Vagina (tissue), 2 donors: ENCODE data around the gene SELE. TPM values are rescaled to one million over a fixed set of nuclear protein-coding genes. Genes with fewer than 3 reads are reported as not detected.
"Not testable (repeated sequence)": the region's sequence is repeated elsewhere in the genome, so short reads cannot be mapped to it uniquely, and the experiment has no call there.

Source experiments
- DNase-seq, 2 donors: peaks; one replicate each; pipeline ENCODE4 v3.0.0-alpha.2; 2017; ENCODE audit errors: extremely low spot score in 2 of 2
- H3K27ac ChIP-seq: fragments of 200-600 bp; sonication (generic); one replicate; pipeline ENCODE4 v1.5.1; 2019
- H3K27me3 ChIP-seq: fragments of 200-600 bp; sonication (generic); one replicate; pipeline ENCODE4 v1.5.1; 2019
- H3K36me3 ChIP-seq, 2 donors: fragments of 200-600 bp; sonication (generic); one replicate each; pipeline ENCODE4 v1.5.1; 2017 to 2019
- H3K4me1 ChIP-seq: fragments of 200-600 bp; sonication (generic); one replicate; pipeline ENCODE4 v1.5.1; 2019
- H3K4me3 ChIP-seq, 2 donors: fragments of 200-600 bp; sonication (generic); 1 replicate in 1 of 2; 2 replicates in 1 of 2; pipeline ENCODE4 v1.5.1; 2016 to 2019
- H3K9me3 ChIP-seq: fragments of 200-600 bp; sonication (generic); one replicate; pipeline ENCODE4 v1.5.1; 2019
- CTCF ChIP-seq, 3 experiments: fragments of 450-650 bp in 2 of 3; fragments of 200-600 bp in 1 of 3; sonication (generic) in 1 of 3; IDR thresholded peaks; one replicate each; pipeline ENCODE4 v1.5.1; 2017 to 2019; ENCODE audit warnings: antibody characterized with exemption in 3 of 3, mild to moderate bottlenecking in 2 of 3, moderate library complexity in 2 of 3
- POLR2A ChIP-seq, 2 donors: fragments of 450-650 bp; IDR thresholded peaks; one replicate each; pipeline ENCODE4 v1.6.1; 2017; ENCODE audit warnings: antibody characterized with exemption in 2 of 2, mild to moderate bottlenecking in 2 of 2, moderate library complexity in 2 of 2
- POLR2AphosphoS5 ChIP-seq, 2 donors: sonication (generic); formaldehyde crosslinking; IDR thresholded peaks; one replicate each; pipeline ENCODE4 v1.9.0; 2017; ENCODE audit warnings: antibody characterized with exemption in 2 of 2, mild to moderate bottlenecking in 2 of 2, low read depth in 1 of 2; ENCODE audit not compliant: insufficient read depth in 1 of 2
- intact Hi-C: fragments of 100-400 bp; cut with DNase I; formaldehyde crosslinking; loops from one replicate; pipeline ENCODE4 v1.15.1; 2023
- total RNA-seq: library from RNA; depleted of rRNA; stranded (reverse); fragments of >200 nt; gene quantifications from one replicate; pipeline ENCODE4 v1.2.3, GENCODE V29; 2016

Gene SELE
- total RNA-seq, 1 donor from 2014 or later: 11.5 TPM

- TF ChIP-seq POLR2AphosphoS5 (IDR thresholded peaks at IDR 0.05; ENCODE audit: insufficient read depth in 1 of 2, low read depth in 1 of 2) (no peak), POLR2A (IDR thresholded peaks at IDR 0.05) (no peak), CTCF (IDR thresholded peaks at IDR 0.05) (no peak)
- Histone ChIP-seq H3K27ac (no peak overlapping the region), H3K9me3 (no peaks in the 10 kb centered on the region), H3K4me1 (no peaks in the 10 kb centered on the region), H3K27me3 (no peaks in the 10 kb centered on the region), H3K4me3 (no peak overlapping the region), H3K36me3 (no peaks in the 10 kb centered on the region)
- intact Hi-C loops: no loop called here
- DNase-seq: no peak
Observed at GRCh38 chr1:169694304-169695075, 39.4 kb downstream of the SELE start.

- no peak for DNase-seq
- H3K4me3 ChIP-seq: no peak overlapping the region
- H3K27ac ChIP-seq: no peak overlapping the region
- no peaks in the 10 kb centered on the region for H3K36me3 ChIP-seq
- TF ChIP-seq POLR2AphosphoS5 (IDR thresholded peaks at IDR 0.05; ENCODE audit: insufficient read depth in 1 of 2, low read depth in 1 of 2) (no peak), POLR2A (IDR thresholded peaks at IDR 0.05) (no peak), CTCF (IDR thresholded peaks at IDR 0.05) (no peak)
- no peaks in the 10 kb centered on the region for H3K27me3 ChIP-seq
- H3K9me3 ChIP-seq: no peaks in the 10 kb centered on the region
- intact Hi-C loops: no loop called here
- H3K4me1 ChIP-seq: no peaks in the 10 kb centered on the region
Observed at GRCh38 chr1:169692756-169693460, 41.0 kb downstream of the SELE start.

- Histone ChIP-seq H3K4me3 (no peak overlapping the region), H3K27ac (no peak overlapping the region), H3K4me1 (no peaks in the 10 kb centered on the region), H3K9me3 (no peaks in the 10 kb centered on the region), H3K36me3 (no peaks in the 10 kb centered on the region), H3K27me3 (no peaks in the 10 kb centered on the region)
- no peak for DNase-seq
- TF ChIP-seq POLR2AphosphoS5 (IDR thresholded peaks at IDR 0.05; ENCODE audit: insufficient read depth in 1 of 2, low read depth in 1 of 2) (no peak), CTCF (IDR thresholded peaks at IDR 0.05) (no peak), POLR2A (IDR thresholded peaks at IDR 0.05) (no peak)
- intact Hi-C loops: no loop called here
Observed at GRCh38 chr1:169690489-169690888, 43.4 kb downstream of the SELE start.

- Histone ChIP-seq H3K36me3 (no peaks in the 10 kb centered on the region), H3K27ac (no peak overlapping the region), H3K9me3 (no peaks in the 10 kb centered on the region), H3K4me1 (no peaks in the 10 kb centered on the region), H3K27me3 (no peaks in the 10 kb centered on the region), H3K4me3 (no peak overlapping the region)
- DNase-seq: no peak
- intact Hi-C loops: no loop called here
- TF ChIP-seq CTCF (IDR thresholded peaks at IDR 0.05) (no peak), POLR2A (IDR thresholded peaks at IDR 0.05) (no peak), POLR2AphosphoS5 (IDR thresholded peaks at IDR 0.05; ENCODE audit: insufficient read depth in 1 of 2, low read depth in 1 of 2) (no peak)
Observed at GRCh38 chr1:169689395-169689794, 44.5 kb downstream of the SELE start.

GRCh38 chr1:169688377-169688776 is 45.5 kb downstream of the SELE start:
- H3K27me3 ChIP-seq, H3K9me3 ChIP-seq, H3K36me3 ChIP-seq, H3K4me3 ChIP-seq, H3K27ac ChIP-seq, intact Hi-C loops, H3K4me1 ChIP-seq, DNase-seq: not testable (repeated sequence)
